Uterus (tissue), 4 donors: ENCODE results near the gene NCL. TPM values are rescaled to one million over a fixed set of nuclear protein-coding genes. Genes with fewer than 3 reads are reported as not detected.

Source experiments
- DNase-seq, 2 donors: peaks; one replicate each; pipeline ENCODE4 v3.0.0-alpha.2; 2019 to 2020
- H3K27ac ChIP-seq, 2 donors: fragments of 200-600 bp; sonication (generic); 1 replicate in 1 of 2; 2 replicates in 1 of 2; pipeline ENCODE4 v1.5.1; 2016 to 2018
- H3K27me3 ChIP-seq, 2 donors: fragments of 200-600 bp; sonication (generic); one replicate each; pipeline ENCODE4 v1.5.1; 2018 to 2019; ENCODE audit warnings: control low read depth in 1 of 2
- H3K36me3 ChIP-seq, 2 donors: fragments of 200-600 bp; sonication (generic); one replicate each; pipeline ENCODE4 v1.5.1; 2019; ENCODE audit warnings: control low read depth in 1 of 2
- H3K4me1 ChIP-seq, 2 donors: fragments of 200-600 bp; sonication (generic); one replicate each; pipeline ENCODE4 v1.5.1; 2018 to 2019; ENCODE audit warnings: control low read depth in 1 of 2
- H3K4me3 ChIP-seq, 2 donors: fragments of 200-600 bp; sonication (generic); 1 replicate in 1 of 2; 2 replicates in 1 of 2; pipeline ENCODE4 v1.5.1; 2018 to 2019; ENCODE audit warnings: mild to moderate bottlenecking in 1 of 2
- H3K9me3 ChIP-seq, 2 donors: fragments of 200-600 bp; sonication (generic); one replicate each; pipeline ENCODE4 v1.5.1; 2019; ENCODE audit warnings: control low read depth in 1 of 2
- CTCF ChIP-seq, 4 experiments: fragments of 200-600 bp in 2 of 4; fragments of 450-650 bp in 2 of 4; sonication (generic) in 2 of 4; IDR thresholded peaks; one replicate each; pipeline ENCODE4 v1.5.1; 2016 to 2019; ENCODE audit warnings: antibody characterized with exemption in 4 of 4, mild to moderate bottlenecking in 2 of 4, moderate library complexity in 1 of 4
- POLR2A ChIP-seq, 2 donors: fragments of 450-650 bp; IDR thresholded peaks; one replicate each; pipeline ENCODE4 v1.6.1; 2016; ENCODE audit warnings: antibody characterized with exemption in 2 of 2, mild to moderate bottlenecking in 1 of 2, moderate library complexity in 1 of 2
- intact Hi-C: fragments of 100-400 bp; cut with DNase I; formaldehyde crosslinking; loops from one replicate; pipeline ENCODE4 v1.15.1; 2023; ENCODE audit warnings: low total_unique reads
- total RNA-seq, 4 donors: library from RNA; depleted of rRNA in 3 of 4; stranded (reverse); fragments of >200 nt in 3 of 4; gene quantifications; one replicate each; pipeline versions ENCODE4 v1.1.0 to v1.2.4, GENCODE V29; 2014 to 2023
- donor health status: DM: yes; HTN: yes; CAD: no.

Gene NCL
- total RNA-seq, 4 donors from 2014 or later, result 68.8 to 429 (median 129) TPM

GRCh38 chr2:231418820-231419640 lies 45.3 kb downstream of the NCL start:
- intact Hi-C loops, result loop anchor here (10.0 kb wide), 2 partner anchors 194 to 324 kb away; no protein-coding TSS in a partner anchor
- DNase-seq, result no peak
- Histone ChIP-seq H3K27ac (no peak overlapping the region), H3K27me3 (no peaks in the 10 kb centered on the region), H3K4me3 (no peak overlapping the region), H3K36me3 (no peaks in the 10 kb centered on the region), H3K4me1 (no peaks in the 10 kb centered on the region), H3K9me3 (no peaks in the 10 kb centered on the region)
- TF ChIP-seq CTCF (IDR thresholded peaks at IDR 0.05), result no peak
- no peak for TF ChIP-seq POLR2A (IDR thresholded peaks at IDR 0.05)

GRCh38 chr2:231415029-231415428 lies 49.3 kb downstream of the NCL start:
- H3K27me3 ChIP-seq, result no peaks in the 10 kb centered on the region

GRCh38 chr2:231413921-231414476 lies 50.3 kb downstream of the NCL start:
- intact Hi-C loops, result loop anchor here (10.0 kb wide), 2 partner anchors 189 to 319 kb away; no protein-coding TSS in a partner anchor
- H3K4me1 ChIP-seq, result no peaks in the 10 kb centered on the region
- TF ChIP-seq POLR2A (IDR thresholded peaks at IDR 0.05), result no peak
- TF ChIP-seq CTCF (IDR thresholded peaks at IDR 0.05), result no peak
- no peaks in the 10 kb centered on the region for H3K36me3 ChIP-seq
- no peak overlapping the region for H3K4me3 ChIP-seq
- H3K27me3 ChIP-seq, result no peaks in the 10 kb centered on the region
- H3K27ac ChIP-seq, result no peak overlapping the region
- H3K9me3 ChIP-seq, result no peaks in the 10 kb centered on the region
- DNase-seq, result no peak

More at GRCh38 chr2:231415029-231415428, 49.3 kb downstream of the NCL start:
- Histone ChIP-seq H3K9me3 (no peaks in the 10 kb centered on the region), H3K4me1 (no peaks in the 10 kb centered on the region), H3K27ac (no peak overlapping the region), H3K4me3 (no peak overlapping the region), H3K36me3 (no peaks in the 10 kb centered on the region)
- no peak for TF ChIP-seq CTCF (IDR thresholded peaks at IDR 0.05)
- no peak for TF ChIP-seq POLR2A (IDR thresholded peaks at IDR 0.05)
- intact Hi-C loops, result loop anchor here (10.0 kb wide), 2 partner anchors 190 to 320 kb away; no protein-coding TSS in a partner anchor
- DNase-seq, result no peak

GRCh38 chr2:231413456-231413855 lies 50.8 kb downstream of the NCL start:
- H3K4me1 ChIP-seq, result no peaks in the 10 kb centered on the region
- no peak for DNase-seq
- TF ChIP-seq CTCF (IDR thresholded peaks at IDR 0.05), result no peak
- no peak for TF ChIP-seq POLR2A (IDR thresholded peaks at IDR 0.05)
- no peaks in the 10 kb centered on the region for H3K36me3 ChIP-seq
- no peak overlapping the region for H3K4me3 ChIP-seq
- intact Hi-C loops, result loop anchor here (10.0 kb wide), 2 partner anchors 189 to 319 kb away; no protein-coding TSS in a partner anchor
- H3K27ac ChIP-seq, result no peak overlapping the region
- no peaks in the 10 kb centered on the region for H3K27me3 ChIP-seq
- no peaks in the 10 kb centered on the region for H3K9me3 ChIP-seq

- H3K4me3 ChIP-seq, result peak overlapping the region; percentile 21 to 60
- H3K4me1 ChIP-seq, result no peaks in the 10 kb centered on the region
- intact Hi-C loops, result loop anchor here (10.0 kb wide), 2 partner anchors 188 to 318 kb away; no protein-coding TSS in a partner anchor
- no peaks in the 10 kb centered on the region for H3K36me3 ChIP-seq
- no peaks in the 10 kb centered on the region for H3K9me3 ChIP-seq
- TF ChIP-seq POLR2A (IDR thresholded peaks at IDR 0.05), result no peak
- no peak for TF ChIP-seq CTCF (IDR thresholded peaks at IDR 0.05)
- no peak for DNase-seq
- no peaks in the 10 kb centered on the region for H3K27me3 ChIP-seq
- H3K27ac ChIP-seq, result peak overlapping the region in 1 of 2 donors; percentile 77
These were observed 51.7 kb downstream of the NCL start for GRCh38 chr2:231412618-231412963.
